Sigmoid colon (tissue), 7 donors: ENCODE results near the gene STK4. TPM values are rescaled to one million over a fixed set of nuclear protein-coding genes. Genes with fewer than 3 reads are reported as not detected.
A peak's percentile ranks its signal among the peaks of the same experiment; 100 is the strongest.

Experiments
- DNase-seq: peaks from one replicate; pipeline ENCODE4 v3.0.0-alpha.2; 2019
- H3K27ac ChIP-seq, 4 donors: fragments of 200-600 bp; sonication (generic); one replicate each; pipeline ENCODE4 v1.5.1; 2016 to 2019; ENCODE audit warnings: mild to moderate bottlenecking in 1 of 4
- H3K27me3 ChIP-seq, 3 donors: fragments of 200-600 bp; sonication (generic); one replicate each; pipeline ENCODE4 v1.5.1; 2019; ENCODE audit warnings: mild to moderate bottlenecking in 1 of 3
- H3K36me3 ChIP-seq, 4 donors: fragments of 200-600 bp; sonication (generic); one replicate each; pipeline ENCODE4 v1.5.1; 2016 to 2019
- H3K4me1 ChIP-seq, 4 donors: fragments of 200-600 bp; sonication (generic); one replicate each; pipeline ENCODE4 v1.5.1; 2017 to 2019
- H3K4me3 ChIP-seq, 4 donors: fragments of 200-600 bp; sonication (generic); one replicate each; pipeline ENCODE4 v1.5.1; 2017 to 2019; ENCODE audit warnings: mild to moderate bottlenecking in 2 of 4, moderate library complexity in 1 of 4
- H3K9me3 ChIP-seq, 4 donors: fragments of 200-600 bp in 3 of 4; sonication (generic) in 3 of 4; one replicate each; pipeline versions ENCODE4 v1.5.1 to v1.6.1; 2013 to 2019
- EP300 ChIP-seq, 4 donors: sonication (generic); formaldehyde crosslinking; IDR thresholded peaks; one replicate each; pipeline ENCODE4 v1.6.1; 2017; ENCODE audit warnings: antibody characterized with exemption in 4 of 4
- POLR2A ChIP-seq, 2 donors: fragments of 450-650 bp; IDR thresholded peaks; one replicate each; pipeline ENCODE4 v1.6.1; 2016; ENCODE audit warnings: antibody characterized with exemption in 2 of 2, mild to moderate bottlenecking in 2 of 2, moderate library complexity in 2 of 2
- POLR2AphosphoS5 ChIP-seq, 4 donors: sonication (generic); formaldehyde crosslinking; IDR thresholded peaks; one replicate each; pipeline ENCODE4 v1.6.1; 2017; ENCODE audit warnings: antibody characterized with exemption in 4 of 4
- WGBS, 2 donors: extraction: QIAGEN DNeasy Blood & Tissue Kit; methylation state at CpG; one replicate each; pipeline ENCODE4 v1.1.7; 2013; 5-methylcytosine and 5-hydroxymethylcytosine counted together
- intact Hi-C: fragments of 100-400 bp; cut with DNase I; formaldehyde crosslinking; loops from one replicate; pipeline ENCODE4 v1.15.1; 2023
- polyA plus RNA-seq, 3 donors: library from polyadenylated mRNA; stranded (reverse); fragments of 200-250 nt; gene quantifications; one replicate each; pipeline ENCODE4 v1.2.3, GENCODE V29; 2013
- total RNA-seq, 4 donors: library from RNA; depleted of rRNA; stranded (reverse); fragments of >200 nt; gene quantifications; one replicate each; pipeline ENCODE4 v1.1.0, GENCODE V29; 2016
- TF ChIP-seq, protein P1 (sequence below), 4 experiments: fragments of 450-650 bp in 3 of 4; fragments of 200-600 bp in 1 of 4; IDR thresholded peaks; one replicate each; pipeline ENCODE4 v1.5.1; 2016 to 2019; ENCODE audit warnings: antibody characterized with exemption in 4 of 4, mild to moderate bottlenecking in 3 of 4, moderate library complexity in 2 of 4
- donor health status: healthy with polysubstance abuse.
- donor health status: Bipolar disorder and iron deficiency.
- donor health status: healthy.

STK4 gene
- total and polyA plus RNA-seq, 7 donors = 6.0 to 31.8 (median 25.7) TPM

DNA sequence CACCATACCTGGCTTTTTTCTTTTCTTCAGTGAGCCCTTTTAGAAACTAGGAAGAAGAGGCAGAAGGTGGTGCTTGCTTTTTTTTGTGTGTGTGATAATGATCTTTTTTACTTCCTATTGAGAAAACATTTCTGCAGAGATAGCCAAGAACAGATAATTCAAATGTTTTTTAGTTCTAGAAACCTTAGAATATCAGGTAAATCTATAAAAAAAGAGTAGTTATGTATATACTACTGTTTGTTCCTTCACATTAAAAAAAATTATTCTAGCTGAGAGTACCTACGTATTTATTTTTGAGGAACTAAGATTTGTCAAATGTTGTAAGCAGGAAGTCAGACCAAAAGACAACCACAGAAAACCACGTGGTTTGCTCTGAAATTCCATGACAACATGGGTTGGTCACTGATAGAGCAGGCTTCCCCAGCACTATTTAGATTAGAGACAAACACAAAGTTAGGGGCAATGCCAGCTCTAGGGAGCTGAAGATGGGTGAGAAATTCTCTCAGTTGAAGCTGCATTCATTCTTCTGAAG is 12.8 kb downstream of the STK4 start:
- Histone ChIP-seq H3K9me3 (no peaks in the 10 kb centered on the region), H3K27ac (peak overlapping the region in 3 of 4 donors; percentile 16 to 47 (median 45)), H3K4me1 (peaks cover 0 to 2% (median 0%) of the 10 kb centered on the region in 4 donors), H3K4me3 (no peak overlapping the region), H3K36me3 (peaks cover 6 to 66% (median 20%) of the 10 kb centered on the region in 4 donors), H3K27me3 (no peaks in the 10 kb centered on the region)
- 28 to 34% methylated on average over 2 of the region's 2 CpGs for WGBS, 2 donors
- TF ChIP-seq, protein P1, sequence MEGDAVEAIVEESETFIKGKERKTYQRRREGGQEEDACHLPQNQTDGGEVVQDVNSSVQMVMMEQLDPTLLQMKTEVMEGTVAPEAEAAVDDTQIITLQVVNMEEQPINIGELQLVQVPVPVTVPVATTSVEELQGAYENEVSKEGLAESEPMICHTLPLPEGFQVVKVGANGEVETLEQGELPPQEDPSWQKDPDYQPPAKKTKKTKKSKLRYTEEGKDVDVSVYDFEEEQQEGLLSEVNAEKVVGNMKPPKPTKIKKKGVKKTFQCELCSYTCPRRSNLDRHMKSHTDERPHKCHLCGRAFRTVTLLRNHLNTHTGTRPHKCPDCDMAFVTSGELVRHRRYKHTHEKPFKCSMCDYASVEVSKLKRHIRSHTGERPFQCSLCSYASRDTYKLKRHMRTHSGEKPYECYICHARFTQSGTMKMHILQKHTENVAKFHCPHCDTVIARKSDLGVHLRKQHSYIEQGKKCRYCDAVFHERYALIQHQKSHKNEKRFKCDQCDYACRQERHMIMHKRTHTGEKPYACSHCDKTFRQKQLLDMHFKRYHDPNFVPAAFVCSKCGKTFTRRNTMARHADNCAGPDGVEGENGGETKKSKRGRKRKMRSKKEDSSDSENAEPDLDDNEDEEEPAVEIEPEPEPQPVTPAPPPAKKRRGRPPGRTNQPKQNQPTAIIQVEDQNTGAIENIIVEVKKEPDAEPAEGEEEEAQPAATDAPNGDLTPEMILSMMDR (IDR thresholded peaks at IDR 0.05) = no peak
- no peak for TF ChIP-seq POLR2AphosphoS5 (IDR thresholded peaks at IDR 0.05)
- TF ChIP-seq POLR2A (IDR thresholded peaks at IDR 0.05) = no peak
- no peak for TF ChIP-seq EP300 (IDR thresholded peaks at IDR 0.05)
- DNase-seq = no peak
- intact Hi-C loops = no loop called here

- Histone ChIP-seq H3K27me3 (no peaks in the 10 kb centered on the region), H3K36me3 (peaks cover 5 to 73% (median 12%) of the 10 kb centered on the region in 4 donors), H3K27ac (no peak overlapping the region), H3K9me3 (no peaks in the 10 kb centered on the region), H3K4me1 (peaks cover 0 to 2% (median 0%) of the 10 kb centered on the region in 4 donors), H3K4me3 (no peak overlapping the region)
- TF ChIP-seq POLR2A (IDR thresholded peaks at IDR 0.05) = no peak
- TF ChIP-seq, protein P1 (IDR thresholded peaks at IDR 0.05) = no peak
- TF ChIP-seq POLR2AphosphoS5 (IDR thresholded peaks at IDR 0.05) = no peak
- TF ChIP-seq EP300 (IDR thresholded peaks at IDR 0.05) = no peak
- intact Hi-C loops = no loop called here
- WGBS, 2 donors = 90 to 94% methylated on average over 8 of the region's 8 CpGs
- DNase-seq = no peak
Measured at GRCh38 chr20:44981736-44982406, 15.6 kb downstream of the STK4 start.

DNA sequence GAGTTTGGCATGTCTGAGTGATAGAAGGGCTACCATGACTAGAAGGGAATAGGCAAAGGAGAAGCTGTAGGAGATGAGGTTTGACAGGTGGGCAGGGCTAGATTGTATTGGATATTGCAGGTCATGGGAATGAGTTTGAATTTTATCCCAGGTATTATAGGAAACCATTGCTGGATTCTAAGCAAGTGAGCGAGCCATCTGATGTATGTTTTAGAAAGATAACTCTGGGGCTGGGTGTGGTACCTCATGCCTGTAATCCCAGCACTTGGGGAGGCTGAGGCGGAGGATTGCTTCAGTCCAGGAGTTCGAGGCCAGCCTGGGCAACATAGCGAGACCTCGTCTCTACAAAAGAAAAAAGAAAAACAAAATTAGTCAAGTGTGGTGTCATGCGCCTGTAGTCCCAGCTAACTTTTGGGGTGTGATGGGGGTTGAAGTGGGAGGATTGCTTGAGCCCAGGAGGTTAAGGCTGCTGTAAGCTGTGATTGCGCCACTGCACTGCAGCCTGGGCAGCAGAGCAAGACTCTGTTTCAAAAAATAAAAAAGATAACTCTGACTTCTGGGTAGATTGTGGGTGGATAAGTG is 16.9 kb downstream of the STK4 start:
- peaks cover 0 to 2% (median 0%) of the 10 kb centered on the region in 4 donors for H3K4me1 ChIP-seq
- H3K4me3 ChIP-seq = no peak overlapping the region
- intact Hi-C loops = no loop called here
- H3K27me3 ChIP-seq = no peaks in the 10 kb centered on the region
- WGBS, 2 donors = 96 to 97% methylated on average over 7 of the region's 7 CpGs
- no peaks in the 10 kb centered on the region for H3K9me3 ChIP-seq
- no peak for DNase-seq
- H3K36me3 ChIP-seq = peaks cover 5 to 86% (median 14%) of the 10 kb centered on the region in 4 donors
- TF ChIP-seq POLR2AphosphoS5 (IDR thresholded peaks at IDR 0.05) (no peak), EP300 (IDR thresholded peaks at IDR 0.05) (no peak), POLR2A (IDR thresholded peaks at IDR 0.05) (no peak)
- TF ChIP-seq, protein P1 (IDR thresholded peaks at IDR 0.05) = no peak
- no peak overlapping the region for H3K27ac ChIP-seq

DNA sequence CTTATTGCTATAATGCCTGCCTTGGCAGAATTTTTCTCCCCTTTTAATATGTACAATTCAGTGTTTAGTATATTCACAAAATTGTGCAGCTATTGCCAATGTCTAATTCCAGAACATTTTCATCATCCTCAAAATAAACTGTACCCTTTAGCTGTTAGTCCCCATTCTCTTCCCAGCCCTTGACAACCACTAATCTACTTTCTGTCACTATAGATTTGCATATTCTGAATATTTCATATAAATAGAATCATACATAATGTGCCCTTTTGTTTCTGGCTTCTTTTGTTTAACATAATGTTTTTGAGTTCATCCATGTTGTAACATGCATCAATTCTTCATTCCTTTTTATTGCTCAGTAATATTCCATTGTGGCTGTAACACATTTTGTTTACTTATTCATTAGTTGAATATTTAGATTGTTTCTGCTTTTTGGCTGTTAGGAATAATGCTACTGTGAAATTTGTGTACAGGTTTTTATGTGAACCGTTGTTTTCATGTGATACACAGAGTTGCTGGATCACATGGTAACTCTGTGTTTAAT is 22.4 kb downstream of the STK4 start:
- H3K27me3 ChIP-seq = no peaks in the 10 kb centered on the region
- H3K36me3 ChIP-seq = peaks cover 0 to 37% (median 2%) of the 10 kb centered on the region in 4 donors
- H3K9me3 ChIP-seq = no peaks in the 10 kb centered on the region
- TF ChIP-seq, protein P1 (IDR thresholded peaks at IDR 0.05) = no peak
- no peak for TF ChIP-seq EP300 (IDR thresholded peaks at IDR 0.05)
- TF ChIP-seq POLR2AphosphoS5 (IDR thresholded peaks at IDR 0.05) = no peak
- TF ChIP-seq POLR2A (IDR thresholded peaks at IDR 0.05) = no peak
- intact Hi-C loops = no loop called here
- H3K4me1 ChIP-seq = peaks cover 0 to 18% (median 6%) of the 10 kb centered on the region in 4 donors
- 88 to 98% methylated on average over 1 of the region's 1 CpG for WGBS, 2 donors
- no peak for DNase-seq
- no peak overlapping the region for H3K27ac ChIP-seq
- no peak overlapping the region for H3K4me3 ChIP-seq
